Stomach (tissue), 9 donors: ENCODE measurements around the gene SBF2. TPM values are rescaled to one million over a fixed set of nuclear protein-coding genes. Genes with fewer than 3 reads are reported as not detected.

Experiments used
- DNase-seq, 2 donors: peaks; one replicate each; pipeline versions ENCODE4 v3.0.0 to v3.0.0-alpha.2; 2013 to 2019
- H3K27ac ChIP-seq, 5 donors: fragments of 200-600 bp in 4 of 5; sonication (generic) in 4 of 5; one replicate each; pipeline ENCODE4 v1.5.1; 2013 to 2019; ENCODE audit warnings: mild to moderate bottlenecking in 1 of 5, moderate library complexity in 1 of 5
- H3K27me3 ChIP-seq, 3 donors: fragments of 200-600 bp; sonication (generic); one replicate each; pipeline ENCODE4 v1.5.1; 2017 to 2019; ENCODE audit warnings: mixed run types in 1 of 3
- H3K36me3 ChIP-seq, 4 donors: fragments of 200-600 bp; sonication (generic); 1 replicate in 3 of 4; 2 replicates in 1 of 4; pipeline ENCODE4 v1.5.1; 2016 to 2019
- H3K4me1 ChIP-seq, 4 donors: fragments of 200-600 bp; sonication (generic); one replicate each; pipeline ENCODE4 v1.5.1; 2016 to 2019
- H3K4me3 ChIP-seq, 4 donors: fragments of 200-600 bp; sonication (generic) in 3 of 4; one replicate each; pipeline ENCODE4 v1.5.1; 2016 to 2019; ENCODE audit warnings: mild to moderate bottlenecking in 1 of 4
- H3K9me3 ChIP-seq, 4 donors: fragments of 200-600 bp; sonication (generic); one replicate each; pipeline ENCODE4 v1.5.1; 2016 to 2019
- CTCF ChIP-seq, 7 experiments: fragments of 450-650 bp in 4 of 7; fragments of 200-600 bp in 3 of 7; sonication (generic) in 3 of 7; IDR thresholded peaks; one replicate each; pipeline ENCODE4 v1.5.1; 2016 to 2019; ENCODE audit warnings: antibody characterized with exemption in 7 of 7, control low read depth in 2 of 7, mild to moderate bottlenecking in 1 of 7
- EP300 ChIP-seq: sonication (generic); formaldehyde crosslinking; IDR thresholded peaks from one replicate; pipeline ENCODE4 v1.6.1; 2017; ENCODE audit warnings: antibody characterized with exemption
- POLR2A ChIP-seq, 4 donors: fragments of 450-650 bp; IDR thresholded peaks; one replicate each; pipeline ENCODE4 v1.6.1; 2016; ENCODE audit warnings: antibody characterized with exemption in 4 of 4, control low read depth in 2 of 4, mild to moderate bottlenecking in 1 of 4, moderate library complexity in 1 of 4
- POLR2AphosphoS5 ChIP-seq, 3 donors: sonication (generic); formaldehyde crosslinking; IDR thresholded peaks; one replicate each; pipeline ENCODE4 v1.6.1; 2016; ENCODE audit warnings: antibody characterized with exemption in 3 of 3
- WGBS, 5 donors: extraction: QIAGEN DNeasy Blood & Tissue Kit in 3 of 5; methylation state at CpG; one replicate each; pipeline versions ENCODE4 v1.1.5 to v1.1.7; 2013 to 2018; 5-methylcytosine and 5-hydroxymethylcytosine counted together
- intact Hi-C: fragments of 100-400 bp; cut with DNase I; formaldehyde crosslinking; loops from one replicate; pipeline ENCODE4 v1.15.1; 2023; ENCODE audit warnings: low total_unique reads
- polyA plus RNA-seq, 3 donors: library from polyadenylated mRNA; stranded (reverse); fragments of 200-250 nt; gene quantifications; one replicate each; pipeline ENCODE4 v1.2.3, GENCODE V29; 2013
- total RNA-seq, 5 donors: library from RNA; depleted of rRNA; stranded (reverse); fragments of >200 nt; gene quantifications; one replicate each; pipeline versions ENCODE4 v1.1.0 to v1.2.3, GENCODE V29; 2014 to 2016
- donor health status: healthy with polysubstance abuse.
- donor health status: Bipolar disorder and iron deficiency.
- donor health status: healthy.

The SBF2 gene
- total and polyA plus RNA-seq, 8 donors: 8.6 to 260 (median 37.2) TPM

- Histone ChIP-seq H3K27ac (no peak overlapping the region), H3K4me1 (peaks cover 0 to 34% (median 18%) of the 10 kb centered on the region in 4 donors), H3K27me3 (no peaks in the 10 kb centered on the region), H3K4me3 (no peak overlapping the region), H3K9me3 (no peaks in the 10 kb centered on the region), H3K36me3 (no peaks in the 10 kb centered on the region)
- no peak for DNase-seq
- intact Hi-C loops: no loop called here
- WGBS, 5 donors: 79 to 84% (median 84%) methylated on average over 2 of the region's 2 CpGs
- TF ChIP-seq POLR2AphosphoS5 (IDR thresholded peaks at IDR 0.05): peak in 1 of 3 donors; percentile 24
- TF ChIP-seq POLR2A (IDR thresholded peaks at IDR 0.05): no peak
These were observed 168.4 kb downstream of the SBF2 start for GRCh38 chr11:10125522-10126133.

GRCh38 chr11:10122326-10123197 lies 171.5 kb downstream of the SBF2 start:
- TF ChIP-seq POLR2AphosphoS5 (IDR thresholded peaks at IDR 0.05): no peak
- no peak for TF ChIP-seq CTCF (IDR thresholded peaks at IDR 0.05)
- no peak for TF ChIP-seq EP300
- TF ChIP-seq POLR2A (IDR thresholded peaks at IDR 0.05): no peak
- Histone ChIP-seq H3K4me1 (peaks cover 0 to 44% (median 25%) of the 10 kb centered on the region in 4 donors), H3K9me3 (no peaks in the 10 kb centered on the region)

GRCh38 chr11:10118865-10119264 lies 175.2 kb downstream of the SBF2 start:
- DNase-seq: no peak
- H3K27ac ChIP-seq: no peak overlapping the region
- no peaks in the 10 kb centered on the region for H3K9me3 ChIP-seq
- H3K27me3 ChIP-seq: no peaks in the 10 kb centered on the region
- intact Hi-C loops: no loop called here
- H3K4me3 ChIP-seq: no peak overlapping the region
- no peak for TF ChIP-seq EP300
- TF ChIP-seq POLR2AphosphoS5 (IDR thresholded peaks at IDR 0.05): no peak
- no peak for TF ChIP-seq POLR2A (IDR thresholded peaks at IDR 0.05)
- TF ChIP-seq CTCF (IDR thresholded peaks at IDR 0.05): no peak
- no peaks in the 10 kb centered on the region for H3K36me3 ChIP-seq
- WGBS, 5 donors: 71 to 95% (median 90%) methylated on average over 1 of the region's 1 CpG
- H3K4me1 ChIP-seq: peaks cover 0 to 35% (median 21%) of the 10 kb centered on the region in 4 donors

More at GRCh38 chr11:10122326-10123197, 171.5 kb downstream of the SBF2 start:
- no peaks in the 10 kb centered on the region for H3K27me3 ChIP-seq
- peak in 1 of 2 donors; percentile 30 for DNase-seq
- H3K27ac ChIP-seq: no peak overlapping the region
- WGBS, 5 donors: 69 to 75% (median 71%) methylated on average over 5 of the region's 5 CpGs
- intact Hi-C loops: no loop called here
- H3K4me3 ChIP-seq: no peak overlapping the region
- H3K36me3 ChIP-seq: no peaks in the 10 kb centered on the region

GRCh38 chr11:10117709-10118351 lies 176.2 kb downstream of the SBF2 start:
- WGBS, 5 donors: 60 to 75% (median 73%) methylated on average over 3 of the region's 3 CpGs
- H3K27me3 ChIP-seq: no peaks in the 10 kb centered on the region
- no peaks in the 10 kb centered on the region for H3K9me3 ChIP-seq
- TF ChIP-seq CTCF (IDR thresholded peaks at IDR 0.05) (no peak), POLR2A (IDR thresholded peaks at IDR 0.05) (no peak), POLR2AphosphoS5 (IDR thresholded peaks at IDR 0.05) (no peak), EP300 (no peak)
- peak overlapping the region in 3 of 5 donors; percentile 9 to 27 (median 12) for H3K27ac ChIP-seq
- no peak overlapping the region for H3K4me3 ChIP-seq
- H3K36me3 ChIP-seq: no peaks in the 10 kb centered on the region
- peaks cover 0 to 28% (median 16%) of the 10 kb centered on the region in 4 donors for H3K4me1 ChIP-seq
- peak in 1 of 2 donors; percentile 9 for DNase-seq
- intact Hi-C loops: no loop called here
